GM12878 (cell line): ENCODE measurements around the gene NCAPH2. TPM values are rescaled to one million over a fixed set of nuclear protein-coding genes. Genes with fewer than 3 reads are reported as not detected.

Source experiments
- ATAC-seq: fragments of 200-7000 bp; cut with Tn5 transposase; 3 replicates; pipeline ENCODE4 v1.9.1; 2020; ENCODE audit warnings: mild to moderate bottlenecking, moderate library complexity
- BruUV-seq: library from RNA; stranded (reverse); fragments of 400-500 nt; replicated peaks from 2 replicates; lab custom pipeline; 2021; lab: Mats Ljungman, UMichigan
- CTCF ChIA-PET: fragments of 300-600 bp; sonication (Branson Sonifier 250); formaldehyde crosslinking; extraction: SDS; loops from one replicate; lab custom pipeline; 2021; ENCODE audit warnings: inconsistent platforms; lab: Yijun Ruan, JAX
- POLR2A ChIA-PET: fragments of 350-600 bp; formaldehyde crosslinking; extraction: SDS; loops from one replicate; lab custom pipeline; 2021; ENCODE audit warnings: inconsistent platforms; lab: Charles Lee
- RAD21 ChIA-PET: fragments of 300-600 bp; sonication (Branson Sonifier 250); formaldehyde crosslinking; loops from one replicate; lab custom pipeline; 2023; ENCODE audit warnings: antibody characterized with exemption; ENCODE audit not compliant: unreplicated experiment; lab: Charles Lee
- SMC1A ChIA-PET: fragments of 300-600 bp; sonication (Branson Sonifier 250); formaldehyde crosslinking; loops from one replicate; lab custom pipeline; 2023; ENCODE audit not compliant: unreplicated experiment, uncharacterized antibody; lab: Charles Lee
- DNase-seq: peaks from one replicate; pipeline ENCODE4 v3.0.0-alpha.2; 2011; ENCODE audit warnings: low read depth, low spot score
- FAIRE-seq: peaks from 3 replicates; lab custom pipeline; 2011; peaks lifted over from hg19 to GRCh38; lab: Jason Lieb, UNC
- H2AFZ ChIP-seq: 2 replicates; pipeline ENCODE4 v1.6.0; 2011; ENCODE audit warnings: low read depth, low read length, control low read depth; ENCODE audit not compliant: control insufficient read depth
- H3K27ac ChIP-seq: 2 replicates; pipeline ENCODE4 v1.5.1; 2011; ENCODE audit warnings: control low read depth; ENCODE audit not compliant: control insufficient read depth, insufficient read depth
- H3K27me3 ChIP-seq, 2 experiments: replicated peaks in 1 of 2; 2 replicates each; pipeline versions ENCODE4 v1.6.0 to v1.6.1; 2011; ENCODE audit warnings: low read length in 1 of 2; ENCODE audit not compliant: control insufficient read depth in 2 of 2, insufficient read depth in 2 of 2
- H3K36me3 ChIP-seq, 2 experiments: 2 replicates each; pipeline ENCODE4 v1.5.1; 2011; ENCODE audit warnings: low read length in 1 of 2; ENCODE audit not compliant: control insufficient read depth in 2 of 2, insufficient read depth in 2 of 2
- H3K4me1 ChIP-seq: 2 replicates; pipeline ENCODE4 v1.6.1; 2011; ENCODE audit warnings: mild to moderate bottlenecking, low read length, moderate library complexity, mixed read lengths; ENCODE audit not compliant: control insufficient read depth, insufficient read depth
- H3K4me2 ChIP-seq: 2 replicates; pipeline ENCODE4 v1.6.0; 2011; ENCODE audit warnings: control low read depth; ENCODE audit not compliant: control insufficient read depth, insufficient read depth
- H3K4me3 ChIP-seq: fragments of 200-600 bp; sonication (generic); 2 replicates; pipeline ENCODE4 v1.5.1; 2016
- H3K79me2 ChIP-seq: 2 replicates; pipeline ENCODE4 v1.6.0; 2011; ENCODE audit warnings: low read length; ENCODE audit not compliant: control insufficient read depth, insufficient read depth
- H3K9ac ChIP-seq: 2 replicates; pipeline ENCODE4 v1.8.0; 2011; ENCODE audit warnings: low read length, control low read depth, mixed read lengths; ENCODE audit not compliant: control insufficient read depth, insufficient read depth
- H3K9me3 ChIP-seq: replicated peaks from 3 replicates; pipeline ENCODE4 v1.5.1; 2011; ENCODE audit warnings: mild to moderate bottlenecking, low read length; ENCODE audit not compliant: control insufficient read depth, insufficient read depth
- H4K20me1 ChIP-seq: 2 replicates; pipeline ENCODE4 v1.6.0; 2011; ENCODE audit not compliant: control insufficient read depth, insufficient read depth
- CEBPB ChIP-seq, 2 experiments: fragments of 150-350 bp in 1 of 2; IDR thresholded peaks; 2 replicates each; pipeline ENCODE4 v1.6.1; 2012 to 2014; ENCODE audit warnings: low read depth in 2 of 2, low read length in 2 of 2, borderline replicate concordance in 1 of 2, inconsistent platforms in 1 of 2
- CREM ChIP-seq: IDR thresholded peaks from 2 replicates; pipeline ENCODE4 v1.6.1; 2014; ENCODE audit warnings: antibody characterized with exemption, low read depth
- EP300 ChIP-seq, 2 experiments: fragments of 150-350 bp in 1 of 2; IDR thresholded peaks; 2 replicates each; pipeline ENCODE4 v1.6.1; 2011 to 2012; ENCODE audit warnings: low read depth in 2 of 2, low read length in 2 of 2, borderline replicate concordance in 1 of 2, improper control_type of control experiment in 1 of 2, inconsistent platforms in 1 of 2; ENCODE audit not compliant: control insufficient read depth in 1 of 2
- HCFC1 ChIP-seq: fragments of 150-350 bp; IDR thresholded peaks from 2 replicates; pipeline ENCODE4 v1.6.1; 2014; ENCODE audit warnings: low read length
- JUNB ChIP-seq: IDR thresholded peaks from 2 replicates; pipeline ENCODE4 v1.6.1; 2016; ENCODE audit warnings: antibody characterized with exemption, mild to moderate bottlenecking
- MYC ChIP-seq: IDR thresholded peaks from 2 replicates; pipeline ENCODE4 v1.6.1; 2011; ENCODE audit warnings: mild to moderate bottlenecking, low read length, moderate library complexity, inconsistent platforms; ENCODE audit not compliant: insufficient read depth, insufficient replicate concordance, insufficient read length, severe bottlenecking
- RAD51 ChIP-seq: fragments of 450-650 bp; IDR thresholded peaks from 2 replicates; pipeline ENCODE4 v1.6.1; 2016; ENCODE audit warnings: moderate library complexity, mild to moderate bottlenecking, inconsistent platforms
- RB1 ChIP-seq: fragments of 450-650 bp; formaldehyde crosslinking; IDR thresholded peaks from 2 replicates; pipeline ENCODE4 v1.6.1; 2017; ENCODE audit warnings: mild to moderate bottlenecking, borderline replicate concordance
- RFX5 ChIP-seq: IDR thresholded peaks from 2 replicates; pipeline ENCODE4 v1.6.1; 2011; ENCODE audit warnings: low read depth, low read length, improper control_type of control experiment
- SP1 ChIP-seq: IDR thresholded peaks from one replicate; pipeline ENCODE4 v1.6.1; 2011; ENCODE audit warnings: low read depth, low read length
- SPI1 ChIP-seq: IDR thresholded peaks from 2 replicates; pipeline ENCODE4 v1.6.1; 2011; ENCODE audit warnings: low read depth, mild to moderate bottlenecking, low read length, moderate library complexity, borderline replicate concordance; ENCODE audit not compliant: insufficient read depth
- ZNF622 ChIP-seq: fragments of 450-650 bp; IDR thresholded peaks from 2 replicates; pipeline ENCODE4 v1.6.1; 2017; ENCODE audit warnings: mild to moderate bottlenecking, inconsistent platforms
- WGBS: methylation state at CpG from one replicate; pipeline ENCODE4 v1.1.6; 2016; ENCODE audit warnings: low lambda C conversion rate; ENCODE audit not compliant: insufficient replicate concordance, insufficient coverage; ENCODE audit errors: missing lambda C conversion rate; 5-methylcytosine and 5-hydroxymethylcytosine counted together
- in situ Hi-C: fragments of 300-500 bp; cut with MboI; formaldehyde crosslinking; loops from 9 replicates; pipeline ENCODE4 v1.14.3; 2018; ENCODE audit warnings: mixed read lengths
- intact Hi-C: fragments of 100-400 bp; cut with micrococcal nuclease; formaldehyde crosslinking; loops from one replicate; pipeline ENCODE4 v1.14.2; 2022; ENCODE audit not compliant: unreplicated experiment
- polyA plus RNA-seq, 11 experiments: library from polyadenylated mRNA; depleted of rRNA in 4 of 11; unstranded in 6 of 11; stranded (reverse) in 5 of 11; fragments of >200 nt; fragmentation: Nextera tagmentation in 4 of 11; fragmentation: Illumina TruSeq in 1 of 11; extraction: Ambion mirVana in 4 of 11; extraction: Trizol in 1 of 11; gene quantifications; 1 replicate in 1 of 11; 2 replicates in 10 of 11; pipeline versions ENCODE4 v1.2.1 to v1.2.3, GENCODE V29; 2011 to 2016; ENCODE audit warnings: inconsistent platforms in 2 of 11, missing spikeins in 2 of 11, low read depth in 1 of 11
- total RNA-seq, 4 experiments: library from RNA; depleted of rRNA in 3 of 4; stranded (reverse); fragments of >200 nt in 3 of 4; fragmentation: Illumina TruSeq in 1 of 4; extraction: Trizol in 1 of 4; gene quantifications; 2 replicates each; pipeline versions ENCODE4 v1.2.1 to v1.2.3, GENCODE V29; 2013 to 2021
- TF ChIP-seq, protein P1 (sequence below): fragments of 450-650 bp; formaldehyde crosslinking; IDR thresholded peaks from 2 replicates; pipeline ENCODE4 v1.4.0; 2020; ENCODE audit warnings: mild to moderate bottlenecking, moderate library complexity
- TF ChIP-seq, protein P2 (sequence below), 3 experiments: IDR thresholded peaks in 2 of 3; conservative IDR thresholded peaks in 1 of 3; 2 replicates each; pipeline ENCODE4 v1.5.1; 2011; ENCODE audit warnings: low read depth in 3 of 3, low read length in 3 of 3, mild to moderate bottlenecking in 3 of 3, control low read depth in 2 of 3, moderate library complexity in 2 of 3, inconsistent platforms in 1 of 3, mixed read lengths in 1 of 3; ENCODE audit not compliant: control insufficient read depth in 2 of 3, insufficient read depth in 1 of 3; ENCODE audit errors: extremely low read depth in 1 of 3

NCAPH2 gene
- total and polyA plus RNA-seq, 10 of the 15 experiments (the other 5 are each of a cell fraction or from before 2014, with no cell fraction given): 5.0 to 110 (median 59.9) TPM

GRCh38 chr22:50525104-50525857 lies 17.3 kb downstream of the NCAPH2 start, which contains the start of gene SCO2:
TSS of gene SCO2 (minus strand) at chr22:50525598. CDS start at chr22:50524411, 1,187 bp downstream.
- in situ Hi-C loops: loop anchor here (5.0 kb wide), 1 partner anchor 97 kb away; no protein-coding TSS in a partner anchor
- TF ChIP-seq ZNF622 (no peak), JUNB (no peak), SPI1 (no peak), CREM (0 out of 2 replicates have a peak, but pooled peaks have one; percentile 27), HCFC1 (peak; percentile 45), RB1 (peak; percentile 78; the same call in 1 of the 2 replicates), RFX5 (no peak), CEBPB (IDR thresholded peaks at IDR 0.05; ENCODE audit: borderline replicate concordance in 1 of 2, low read depth in 2 of 2, low read length in 2 of 2) (no peak), SP1 (peak; percentile 69), MYC (no peak), RAD51 (peak; percentile 95), EP300 (IDR thresholded peaks at IDR 0.05; ENCODE audit: borderline replicate concordance in 1 of 2, control insufficient read depth in 1 of 2, low read depth in 2 of 2, low read length in 2 of 2) (no peak)
- TF ChIP-seq, protein P1, sequence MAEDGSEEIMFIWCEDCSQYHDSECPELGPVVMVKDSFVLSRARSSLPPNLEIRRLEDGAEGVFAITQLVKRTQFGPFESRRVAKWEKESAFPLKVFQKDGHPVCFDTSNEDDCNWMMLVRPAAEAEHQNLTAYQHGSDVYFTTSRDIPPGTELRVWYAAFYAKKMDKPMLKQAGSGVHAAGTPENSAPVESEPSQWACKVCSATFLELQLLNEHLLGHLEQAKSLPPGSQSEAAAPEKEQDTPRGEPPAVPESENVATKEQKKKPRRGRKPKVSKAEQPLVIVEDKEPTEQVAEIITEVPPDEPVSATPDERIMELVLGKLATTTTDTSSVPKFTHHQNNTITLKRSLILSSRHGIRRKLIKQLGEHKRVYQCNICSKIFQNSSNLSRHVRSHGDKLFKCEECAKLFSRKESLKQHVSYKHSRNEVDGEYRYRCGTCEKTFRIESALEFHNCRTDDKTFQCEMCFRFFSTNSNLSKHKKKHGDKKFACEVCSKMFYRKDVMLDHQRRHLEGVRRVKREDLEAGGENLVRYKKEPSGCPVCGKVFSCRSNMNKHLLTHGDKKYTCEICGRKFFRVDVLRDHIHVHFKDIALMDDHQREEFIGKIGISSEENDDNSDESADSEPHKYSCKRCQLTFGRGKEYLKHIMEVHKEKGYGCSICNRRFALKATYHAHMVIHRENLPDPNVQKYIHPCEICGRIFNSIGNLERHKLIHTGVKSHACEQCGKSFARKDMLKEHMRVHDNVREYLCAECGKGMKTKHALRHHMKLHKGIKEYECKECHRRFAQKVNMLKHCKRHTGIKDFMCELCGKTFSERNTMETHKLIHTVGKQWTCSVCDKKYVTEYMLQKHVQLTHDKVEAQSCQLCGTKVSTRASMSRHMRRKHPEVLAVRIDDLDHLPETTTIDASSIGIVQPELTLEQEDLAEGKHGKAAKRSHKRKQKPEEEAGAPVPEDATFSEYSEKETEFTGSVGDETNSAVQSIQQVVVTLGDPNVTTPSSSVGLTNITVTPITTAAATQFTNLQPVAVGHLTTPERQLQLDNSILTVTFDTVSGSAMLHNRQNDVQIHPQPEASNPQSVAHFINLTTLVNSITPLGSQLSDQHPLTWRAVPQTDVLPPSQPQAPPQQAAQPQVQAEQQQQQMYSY (CRISPR knock-in tag): no peak
- TF ChIP-seq, protein P2, sequence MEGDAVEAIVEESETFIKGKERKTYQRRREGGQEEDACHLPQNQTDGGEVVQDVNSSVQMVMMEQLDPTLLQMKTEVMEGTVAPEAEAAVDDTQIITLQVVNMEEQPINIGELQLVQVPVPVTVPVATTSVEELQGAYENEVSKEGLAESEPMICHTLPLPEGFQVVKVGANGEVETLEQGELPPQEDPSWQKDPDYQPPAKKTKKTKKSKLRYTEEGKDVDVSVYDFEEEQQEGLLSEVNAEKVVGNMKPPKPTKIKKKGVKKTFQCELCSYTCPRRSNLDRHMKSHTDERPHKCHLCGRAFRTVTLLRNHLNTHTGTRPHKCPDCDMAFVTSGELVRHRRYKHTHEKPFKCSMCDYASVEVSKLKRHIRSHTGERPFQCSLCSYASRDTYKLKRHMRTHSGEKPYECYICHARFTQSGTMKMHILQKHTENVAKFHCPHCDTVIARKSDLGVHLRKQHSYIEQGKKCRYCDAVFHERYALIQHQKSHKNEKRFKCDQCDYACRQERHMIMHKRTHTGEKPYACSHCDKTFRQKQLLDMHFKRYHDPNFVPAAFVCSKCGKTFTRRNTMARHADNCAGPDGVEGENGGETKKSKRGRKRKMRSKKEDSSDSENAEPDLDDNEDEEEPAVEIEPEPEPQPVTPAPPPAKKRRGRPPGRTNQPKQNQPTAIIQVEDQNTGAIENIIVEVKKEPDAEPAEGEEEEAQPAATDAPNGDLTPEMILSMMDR (IDR thresholded peaks at IDR 0.05 in 2 of 3, conservative IDR thresholded peaks at IDR 0.05 in 1 of 3; ENCODE audit: control insufficient read depth in 2 of 3, extremely low read depth in 1 of 3, insufficient read depth in 1 of 3, low read depth in 3 of 3, low read length in 3 of 3): peak; percentile 32 to 45 (median 42); a peak in 4 of 6 replicates

More at GRCh38 chr22:50525104-50525857, 17.3 kb downstream of the NCAPH2 start, which contains the start of gene SCO2:
- Histone ChIP-seq H3K4me3 (peak within 1 kb of the TSS; percentile 74), H3K79me2 (peaks cover 51% of the 10 kb centered on the region), H3K4me2 (peak within 1 kb of the TSS; percentile 99), H4K20me1 (no peaks in the 10 kb centered on the region), H3K4me1 (peaks cover 16% of the 10 kb centered on the region), H3K9ac (peak within 1 kb of the TSS; percentile 94), H3K27ac (peak within 1 kb of the TSS; percentile 94), H2AFZ (peak within 1 kb of the TSS; percentile 55), H3K9me3 (no peaks in the 10 kb centered on the region), H3K27me3 (no peaks in the 10 kb centered on the region), H3K36me3 (peaks cover 5 to 31% of the 10 kb centered on the region in 2 experiments; a peak in 3 of 4 replicates)
- ChIA-PET SMC1A (interaction anchor here (0.7 to 5.8 kb wide), 17 partner anchors 10 to 274 kb away, joined by 3 to 58 read pairs (median 6); partner anchors contain the start of genes CHKB, HDAC10, LMF2 and NCAPH2), CTCF (interaction anchor here (0.6 to 3.5 kb wide), 30 partner anchors 8 to 249 kb away, joined by 3 to 38 read pairs (median 4); partner anchors contain the start of genes ARSA, KLHDC7B, LMF2 and NCAPH2), POLR2A (interaction anchor here (0.5 to 6.5 kb wide), 19 partner anchors 10 to 211 kb away, joined by 3 to 232 read pairs (median 5); partner anchors contain the start of genes KLHDC7B, LMF2, NCAPH2 and SYCE3), RAD21 (interaction anchor here (0.6 to 6.3 kb wide), 24 partner anchors 8 to 284 kb away, joined by 3 to 106 read pairs (median 4); partner anchors contain the start of genes CHKB, LMF2, NCAPH2 and SYCE3)
- FAIRE-seq (peak; percentile 94), DNase-seq (peak; percentile 89), ATAC-seq (peak; percentile 54)
- BruUV-seq: no TSS peak
- intact Hi-C loops: loop anchor here (5.0 kb wide), 2 partner anchors 37 to 57 kb away; partner anchors contain the start of genes CHKB and SYCE3
- WGBS: under 1% methylated on average over 84 of the region's 84 CpGs
